H9 (cell line): Measurements from ENCODE around the gene NRG2. TPM values are rescaled to one million over a fixed set of nuclear protein-coding genes. Genes with fewer than 3 reads are reported as not detected.

Source experiments
- DNase-seq: peaks from one replicate; pipeline ENCODE4 v3.0.0-alpha.2; 2017
- H2AFZ ChIP-seq: one replicate; pipeline ENCODE4 v1.6.1; 2013; ENCODE audit warnings: mild to moderate bottlenecking, low read length, control low read depth, moderate library complexity
- H2AK5ac ChIP-seq: 2 replicates; pipeline ENCODE4 v1.6.1; 2013; ENCODE audit warnings: low read length, control low read depth, mixed read lengths; ENCODE audit not compliant: insufficient read length
- H2BK120ac ChIP-seq: one replicate; pipeline ENCODE4 v1.6.1; 2013; ENCODE audit warnings: low read depth, mild to moderate bottlenecking, low read length, control low read depth, inconsistent platforms; ENCODE audit not compliant: poor library complexity, severe bottlenecking
- H2BK12ac ChIP-seq: 2 replicates; pipeline ENCODE4 v1.6.1; 2013; ENCODE audit warnings: low read length, control low read depth, mixed read lengths, low read depth; ENCODE audit not compliant: insufficient read length
- H2BK15ac ChIP-seq: 2 replicates; pipeline ENCODE4 v1.6.1; 2013; ENCODE audit warnings: low read depth, low read length, control low read depth
- H2BK20ac ChIP-seq: one replicate; pipeline ENCODE4 v1.6.1; 2013; ENCODE audit warnings: low read depth, mild to moderate bottlenecking, low read length, control low read depth, inconsistent platforms; ENCODE audit not compliant: poor library complexity, severe bottlenecking
- H2BK5ac ChIP-seq: 2 replicates; pipeline ENCODE4 v1.6.1; 2013; ENCODE audit warnings: low read length, control low read depth, mixed read lengths; ENCODE audit not compliant: insufficient read length
- H3K14ac ChIP-seq: 2 replicates; pipeline ENCODE4 v1.6.1; 2013; ENCODE audit warnings: low read length, control low read depth; ENCODE audit not compliant: insufficient read depth
- H3K18ac ChIP-seq: 2 replicates; pipeline ENCODE4 v1.6.1; 2013; ENCODE audit warnings: low read depth, mild to moderate bottlenecking, mixed read lengths, low read length, control low read depth; ENCODE audit not compliant: insufficient read length
- H3K23ac ChIP-seq: 2 replicates; pipeline ENCODE4 v1.6.1; 2013; ENCODE audit warnings: low read length, control low read depth, mixed read lengths, low read depth; ENCODE audit not compliant: insufficient read length
- H3K23me2 ChIP-seq: 2 replicates; pipeline ENCODE4 v1.6.1; 2013; ENCODE audit warnings: low read depth, mild to moderate bottlenecking, mixed read lengths, low read length, control low read depth; ENCODE audit not compliant: insufficient read length, poor library complexity, severe bottlenecking
- H3K27ac ChIP-seq: 2 replicates; pipeline ENCODE4 v1.5.1; 2013; ENCODE audit warnings: low read length, control low read depth, mixed read lengths, low read depth; ENCODE audit not compliant: insufficient read length
- H3K27me3 ChIP-seq: 2 replicates; pipeline ENCODE4 v1.6.1; 2013; ENCODE audit warnings: low read length, control low read depth, inconsistent platforms; ENCODE audit not compliant: insufficient read depth
- H3K4ac ChIP-seq: 2 replicates; pipeline ENCODE4 v1.6.1; 2013; ENCODE audit warnings: low read depth, mild to moderate bottlenecking, control low read depth, inconsistent platforms, low read length, moderate library complexity
- H3K4me1 ChIP-seq: 2 replicates; pipeline ENCODE4 v1.6.1; 2013; ENCODE audit warnings: low read length, control low read depth, inconsistent platforms; ENCODE audit not compliant: insufficient read depth
- H3K4me2 ChIP-seq: 2 replicates; pipeline ENCODE4 v1.6.1; 2013; ENCODE audit warnings: low read length, control low read depth, mixed read lengths; ENCODE audit not compliant: insufficient read length, insufficient read depth
- H3K56ac ChIP-seq: 2 replicates; pipeline ENCODE4 v1.6.1; 2013; ENCODE audit warnings: low read depth, mild to moderate bottlenecking, mixed read lengths, low read length, control low read depth; ENCODE audit not compliant: insufficient read length
- H3K79me1 ChIP-seq: 2 replicates; pipeline ENCODE4 v1.6.1; 2013; ENCODE audit warnings: low read depth, mild to moderate bottlenecking, moderate library complexity, low read length, control low read depth, inconsistent platforms; ENCODE audit not compliant: insufficient read depth, poor library complexity, severe bottlenecking
- H3K79me2 ChIP-seq: 2 replicates; pipeline ENCODE4 v1.6.1; 2013; ENCODE audit warnings: low read length, control low read depth, inconsistent platforms; ENCODE audit not compliant: insufficient read depth
- H3K9ac ChIP-seq: 2 replicates; pipeline ENCODE4 v1.6.1; 2013; ENCODE audit warnings: low read length, control low read depth, mixed read lengths; ENCODE audit not compliant: insufficient read length; ENCODE audit errors: extremely low read depth
- H3K9me3 ChIP-seq: one replicate; pipeline ENCODE4 v1.6.1; 2013; ENCODE audit warnings: low read depth, low read length, inconsistent platforms; ENCODE audit not compliant: control insufficient read depth
- H3T11ph ChIP-seq: one replicate; pipeline ENCODE4 v1.6.1; 2013; ENCODE audit warnings: mild to moderate bottlenecking, low read length, control low read depth, inconsistent platforms
- H4K20me1 ChIP-seq: one replicate; pipeline ENCODE4 v1.6.1; 2013; ENCODE audit not compliant: control insufficient read depth, insufficient read length, insufficient read depth
- H4K5ac ChIP-seq: 2 replicates; pipeline ENCODE4 v1.6.1; 2013; ENCODE audit warnings: low read depth, mild to moderate bottlenecking, mixed read lengths, low read length, control low read depth; ENCODE audit not compliant: insufficient read length
- H4K8ac ChIP-seq: replicated peaks from 2 replicates; pipeline ENCODE4 v1.6.1; 2013; ENCODE audit warnings: low read length, control low read depth, mixed read lengths, low read depth; ENCODE audit not compliant: insufficient read length
- H4K91ac ChIP-seq: 2 replicates; pipeline ENCODE4 v1.6.1; 2013; ENCODE audit warnings: low read depth, mild to moderate bottlenecking, moderate library complexity, mixed read lengths, low read length, control low read depth; ENCODE audit not compliant: insufficient read length
- H3K27ac Mint-ChIP-seq, 3 experiments: 2 replicates in 2 of 3; 3 replicates in 1 of 3; pipeline ENCODE4 v1.8.0; 2020 to 2021; ENCODE audit warnings: mixed read lengths in 3 of 3, mild to moderate bottlenecking in 1 of 3, moderate library complexity in 1 of 3
- H3K27me3 Mint-ChIP-seq: 2 replicates; pipeline ENCODE4 v1.8.0; 2021; ENCODE audit warnings: low read depth, mild to moderate bottlenecking, moderate library complexity, mixed read lengths
- H3K36me3 Mint-ChIP-seq, 3 experiments: 2 replicates in 2 of 3; 3 replicates in 1 of 3; pipeline ENCODE4 v1.8.0; 2020 to 2021; ENCODE audit warnings: low read depth in 3 of 3, mixed read lengths in 3 of 3; ENCODE audit not compliant: insufficient read depth in 1 of 3
- H3K4me1 Mint-ChIP-seq, 2 experiments: 2 replicates each; pipeline ENCODE4 v1.8.0; 2020; ENCODE audit warnings: mixed read lengths in 2 of 2
- H3K4me3 Mint-ChIP-seq, 2 experiments: 2 replicates in 1 of 2; 3 replicates in 1 of 2; pipeline ENCODE4 v1.8.0; 2020 to 2021; ENCODE audit warnings: mild to moderate bottlenecking in 2 of 2, mixed read lengths in 2 of 2, moderate library complexity in 1 of 2
- H3K9me3 Mint-ChIP-seq, 2 experiments: 2 replicates in 1 of 2; 3 replicates in 1 of 2; pipeline ENCODE4 v1.8.0; 2020; ENCODE audit warnings: mild to moderate bottlenecking in 2 of 2, mixed read lengths in 2 of 2, moderate library complexity in 1 of 2
- CTCF ChIP-seq: fragments of 200-600 bp; sonication (generic); conservative IDR thresholded peaks from 3 replicates; pipeline ENCODE4 v1.8.0; 2021; ENCODE audit warnings: antibody characterized with exemption, mild to moderate bottlenecking
- WGBS: extraction: QIAGEN DNeasy Blood & Tissue Kit; methylation state at CpG from one replicate; pipeline ENCODE4 v1.1.7; 2013; ENCODE audit warnings: missing lambda C conversion rate, low lambda C conversion rate, mixed read lengths; ENCODE audit not compliant: insufficient read length; ENCODE audit errors: extremely low coverage; 5-methylcytosine and 5-hydroxymethylcytosine counted together
- total RNA-seq: library from RNA; stranded (reverse); gene quantifications from 2 replicates; pipeline ENCODE4 v1.2.1, GENCODE V29; 2021

NRG2 gene
- total RNA-seq, 1 experiment from 2014 or later: not detected

GRCh38 chr5:140018517-140018916, 24.6 kb downstream of the NRG2 start:
- no peak overlapping the region for H2AK5ac ChIP-seq
- no peak overlapping the region for H3K4me2 ChIP-seq
- no peak overlapping the region for H2BK12ac ChIP-seq
- no peaks in the 10 kb centered on the region for H3K9me3 ChIP-seq
- no peaks in the 10 kb centered on the region for H3K27me3 ChIP-seq
- no peak overlapping the region for H3K4me3 Mint-ChIP-seq
- H3T11ph ChIP-seq: no peak overlapping the region
- no peak overlapping the region for H3K27ac ChIP-seq
- H4K91ac ChIP-seq: no peak overlapping the region
- no peaks in the 10 kb centered on the region for H3K79me2 ChIP-seq
- no peak overlapping the region for H3K14ac ChIP-seq
- H2BK5ac ChIP-seq: no peak overlapping the region
- H3K4me1 Mint-ChIP-seq: no peaks in the 10 kb centered on the region
- no peaks in the 10 kb centered on the region for H4K20me1 ChIP-seq
- no peaks in the 10 kb centered on the region for H3K4me1 ChIP-seq
- H2AFZ ChIP-seq: no peak overlapping the region
- no peak overlapping the region for H4K5ac ChIP-seq
- no peak overlapping the region for H2BK20ac ChIP-seq
- H2BK120ac ChIP-seq: no peak overlapping the region
- H3K23ac ChIP-seq: no peak overlapping the region
- H3K23me2 ChIP-seq: no peaks in the 10 kb centered on the region
- H3K36me3 Mint-ChIP-seq: no peaks in the 10 kb centered on the region
- no peak for DNase-seq
- H3K56ac ChIP-seq: no peak overlapping the region
- WGBS: no CpG with 5 or more reads among the region's 7 CpGs
- H3K9me3 Mint-ChIP-seq: no peaks in the 10 kb centered on the region
- no peak overlapping the region for H2BK15ac ChIP-seq
- H3K27me3 Mint-ChIP-seq: peaks cover 6% of the 10 kb centered on the region
- H3K4ac ChIP-seq: no peak overlapping the region
- H4K8ac ChIP-seq: no peak overlapping the region
- TF ChIP-seq CTCF: no peak
- H3K27ac Mint-ChIP-seq: no peak overlapping the region
- H3K9ac ChIP-seq: no peak overlapping the region
- no peaks in the 10 kb centered on the region for H3K79me1 ChIP-seq
- no peak overlapping the region for H3K18ac ChIP-seq
